Measurements from ENCODE around the gene CDK13. TPM values are rescaled to one million over a fixed set of nuclear protein-coding genes. Genes with fewer than 3 reads are reported as not detected.
"Not testable (repeated sequence)": the region's sequence is repeated elsewhere in the genome, so short reads cannot be mapped to it uniquely, and the experiment has no call there.

CDK13 gene
- total RNA-seq, 2 experiments from 2014 or later = 84.3 to 90.9 TPM

- BruUV-seq (replicated peaks) = no TSS peak
- no peak overlapping the region for H2AFZ ChIP-seq (ENCODE audit: low read length)
- TF ChIP-seq EZH2phosphoT487 (IDR thresholded peaks at IDR 0.05; ENCODE audit: borderline replicate concordance, low read depth, low read length) (no peak), CTCF (conservative IDR thresholded peaks at IDR 0.05; ENCODE audit: low read length) (peak; percentile 44; the same call in 1 of the 2 replicates)
Observed at GRCh38 chr7:40147371-40148246, 197.6 kb downstream of the CDK13 start.

DNA sequence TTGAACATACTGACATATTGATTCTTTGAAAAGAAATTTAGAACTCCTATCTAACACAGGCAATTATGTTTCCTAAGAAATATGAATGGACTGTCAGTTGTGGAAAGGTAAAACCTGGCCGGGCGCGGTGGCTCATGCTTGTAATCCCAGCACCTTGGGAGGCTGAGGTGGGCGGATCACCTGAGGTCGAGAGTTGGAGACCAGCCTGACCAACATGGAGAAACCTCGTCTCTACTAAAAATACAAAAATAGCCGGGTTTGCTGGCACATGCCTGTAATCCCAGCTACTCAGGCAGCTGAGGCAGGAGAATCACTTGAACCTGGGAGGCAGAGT, 198.2 kb downstream of the CDK13 start:
- BruUV-seq (replicated peaks); H3K79me2 ChIP-seq (ENCODE audit: insufficient read depth, low read depth, low read length); H3K4me3 ChIP-seq (ENCODE audit: low read depth, low read length, poor library complexity, severe bottlenecking); H2AFZ ChIP-seq (ENCODE audit: low read length); H3K9me3 ChIP-seq (ENCODE audit: low read length); H3K4me1 ChIP-seq (ENCODE audit: insufficient read depth, low read length, poor library complexity, severe bottlenecking); DNase-seq (ENCODE audit: low spot score); H3K27ac ChIP-seq (ENCODE audit: low read depth, low read length, poor library complexity, severe bottlenecking); H3K36me3 ChIP-seq (ENCODE audit: insufficient read depth, low read length); POLR2A ChIA-PET; H3K9me2 ChIP-seq (ENCODE audit: insufficient read depth, low read length); H3K4me2 ChIP-seq (ENCODE audit: low read length); intact Hi-C loops (cut with micrococcal nuclease; ENCODE audit: unreplicated experiment); CTCF ChIA-PET (ENCODE audit: unreplicated experiment); H4K20me1 ChIP-seq (ENCODE audit: insufficient read depth, low read length): not testable (repeated sequence)

More at GRCh38 chr7:40147371-40148246, 197.6 kb downstream of the CDK13 start:
- H3K9me2 ChIP-seq (ENCODE audit: insufficient read depth, low read length) = no peaks in the 10 kb centered on the region
- no peaks in the 10 kb centered on the region for H3K36me3 ChIP-seq (ENCODE audit: insufficient read depth, low read length)
- H3K79me2 ChIP-seq (ENCODE audit: insufficient read depth, low read depth, low read length) = no peaks in the 10 kb centered on the region
- no peaks in the 10 kb centered on the region for H4K20me1 ChIP-seq (ENCODE audit: insufficient read depth, low read length)
- no peaks in the 10 kb centered on the region for H3K4me1 ChIP-seq (ENCODE audit: insufficient read depth, low read length, poor library complexity, severe bottlenecking)
- no peak overlapping the region for H3K27ac ChIP-seq (ENCODE audit: low read depth, low read length, poor library complexity, severe bottlenecking)
- ChIA-PET POLR2A (no interaction called here), CTCF (ENCODE audit: unreplicated experiment) (no interaction called here)
- H3K9me3 ChIP-seq (ENCODE audit: low read length) = no peaks in the 10 kb centered on the region
- DNase-seq (ENCODE audit: low spot score) = no peak
- H3K4me3 ChIP-seq (ENCODE audit: low read depth, low read length, poor library complexity, severe bottlenecking) = no peak overlapping the region
- no peak overlapping the region for H3K4me2 ChIP-seq (ENCODE audit: low read length)
- intact Hi-C loops (cut with micrococcal nuclease; ENCODE audit: unreplicated experiment) = no loop called here

DNA sequence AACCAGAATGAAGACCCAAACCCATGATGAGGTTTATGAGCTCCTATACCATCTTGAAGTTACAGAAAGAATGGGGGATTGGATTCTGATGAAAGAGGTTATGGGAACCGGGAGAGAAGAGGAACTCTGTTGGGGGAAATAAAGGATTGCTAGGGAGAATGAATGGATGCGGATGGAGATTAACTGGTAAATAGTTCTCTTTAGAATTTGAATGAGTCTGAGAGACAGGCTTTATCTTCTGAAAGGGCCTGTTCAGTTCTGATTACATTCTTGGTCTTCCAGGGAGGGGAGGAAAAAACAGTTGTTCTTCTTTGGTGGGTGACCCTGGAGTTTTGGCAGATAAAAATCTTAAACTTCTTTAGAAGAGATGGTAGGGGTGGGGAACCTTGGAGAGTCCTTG, 198.6 kb downstream of the CDK13 start:
- no peaks in the 10 kb centered on the region for H3K4me1 ChIP-seq (ENCODE audit: insufficient read depth, low read length, poor library complexity, severe bottlenecking)
- intact Hi-C loops (cut with micrococcal nuclease; ENCODE audit: unreplicated experiment) = no loop called here
- TF ChIP-seq CTCF (conservative IDR thresholded peaks at IDR 0.05; ENCODE audit: low read length) (no peak), EZH2phosphoT487 (IDR thresholded peaks at IDR 0.05; ENCODE audit: borderline replicate concordance, low read depth, low read length) (no peak)
- H2AFZ ChIP-seq (ENCODE audit: low read length) = no peak overlapping the region
- CTCF ChIA-PET (ENCODE audit: unreplicated experiment) = no interaction called here
- DNase-seq (ENCODE audit: low spot score) = no peak
- no peaks in the 10 kb centered on the region for H3K9me2 ChIP-seq (ENCODE audit: insufficient read depth, low read length)
- H3K79me2 ChIP-seq (ENCODE audit: insufficient read depth, low read depth, low read length) = no peaks in the 10 kb centered on the region
- no peak overlapping the region for H3K4me2 ChIP-seq (ENCODE audit: low read length)
- no peaks in the 10 kb centered on the region for H3K9me3 ChIP-seq (ENCODE audit: low read length)
- POLR2A ChIA-PET = interaction anchor here (0.8 to 0.9 kb wide), 2 partner anchors 11 to 208 kb away, joined by 3 to 4 read pairs; no protein-coding TSS in a partner anchor
- BruUV-seq (replicated peaks) = no TSS peak
- no peaks in the 10 kb centered on the region for H4K20me1 ChIP-seq (ENCODE audit: insufficient read depth, low read length)
- H3K4me3 ChIP-seq (ENCODE audit: low read depth, low read length, poor library complexity, severe bottlenecking) = no peak overlapping the region
- no peak overlapping the region for H3K27ac ChIP-seq (ENCODE audit: low read depth, low read length, poor library complexity, severe bottlenecking)
- no peaks in the 10 kb centered on the region for H3K36me3 ChIP-seq (ENCODE audit: insufficient read depth, low read length)

Small RNAs within 50 kb of the gene (small RNA-seq; reads per million reads assigned to genes)
- gene AC006023.1 = not detected
- not detected for gene AC006023.2

Other genes with a start within 250 kb of the CDK13 start
- gene MPLKIP, start 184.4 kb downstream of the CDK13 start, total RNA-seq (2014; rRNA removed; shearing (Covaris generic)) = 35.2 and 44.1 TPM in 2 replicates
- gene MPLKIP, start 184.4 kb downstream of the CDK13 start, total RNA-seq (2022) = 46.3 and 52.8 TPM in 2 replicates
- 1.7 TPM in 1 of 2 replicates, not detected in the other for gene SUGCT, start 184.7 kb downstream of the CDK13 start, total RNA-seq (2014; rRNA removed; shearing (Covaris generic))
- not detected in 2 replicates for gene SUGCT, start 184.7 kb downstream of the CDK13 start, total RNA-seq (2022)